Osteoblast (primary cell): ENCODE data around the gene SDHB. TPM values are rescaled to one million over a fixed set of nuclear protein-coding genes. Genes with fewer than 3 reads are reported as not detected.

ENCODE experiments used
- DNase-seq: peaks from one replicate; pipeline ENCODE4 v3.0.0; 2011; ENCODE audit warnings: low spot score, mixed read lengths; ENCODE audit not compliant: insufficient read length; ENCODE audit errors: missing footprints
- H2AFZ ChIP-seq: 2 replicates; pipeline ENCODE4 v1.6.0; 2011; ENCODE audit warnings: mild to moderate bottlenecking, low read length
- H3K27ac ChIP-seq: 2 replicates; pipeline ENCODE4 v1.5.1; 2011; ENCODE audit warnings: mild to moderate bottlenecking, low read depth, low read length, moderate library complexity
- H3K27me3 ChIP-seq: 2 replicates; pipeline ENCODE4 v1.6.0; 2012; ENCODE audit warnings: mild to moderate bottlenecking, control low read depth, inconsistent platforms, low read length, moderate library complexity; ENCODE audit not compliant: insufficient read depth
- H3K36me3 ChIP-seq: 2 replicates; pipeline ENCODE4 v1.5.1; 2011; ENCODE audit warnings: mild to moderate bottlenecking, low read length, control low read depth, moderate library complexity; ENCODE audit not compliant: insufficient read depth
- H3K4me1 ChIP-seq: 2 replicates; pipeline ENCODE4 v1.5.1; 2011; ENCODE audit warnings: mild to moderate bottlenecking, low read length, control low read depth, moderate library complexity; ENCODE audit not compliant: insufficient read depth
- H3K4me2 ChIP-seq: 2 replicates; pipeline ENCODE4 v1.6.0; 2011; ENCODE audit warnings: mild to moderate bottlenecking, low read length; ENCODE audit not compliant: insufficient read depth
- H3K4me3 ChIP-seq: fragments of 200-600 bp; sonication (generic); 3 replicates; pipeline ENCODE4 v1.5.1; 2012; ENCODE audit warnings: mild to moderate bottlenecking, low read length, inconsistent platforms; ENCODE audit not compliant: insufficient read depth
- H3K79me2 ChIP-seq: 2 replicates; pipeline ENCODE4 v1.6.0; 2012; ENCODE audit warnings: mild to moderate bottlenecking, low read length, control low read depth, inconsistent platforms; ENCODE audit not compliant: insufficient read depth
- H3K9me3 ChIP-seq: 2 replicates; pipeline ENCODE4 v1.5.1; 2011; ENCODE audit warnings: low read depth, low read length, control low read depth
- H4K20me1 ChIP-seq: 2 replicates; pipeline ENCODE4 v1.6.0; 2012; ENCODE audit warnings: mild to moderate bottlenecking, low read length, control low read depth; ENCODE audit not compliant: insufficient read depth
- total RNA-seq: library from RNA; depleted of rRNA; stranded (reverse); fragments of >200 nt; gene quantifications from 2 replicates; pipeline ENCODE4 v1.2.3, GENCODE V29; 2012
- TF ChIP-seq, protein P1 (sequence below): IDR thresholded peaks from 2 replicates; pipeline ENCODE4 v1.5.1; 2011; ENCODE audit warnings: mild to moderate bottlenecking, low read depth, low read length, moderate library complexity; ENCODE audit errors: extremely low read depth

Gene SDHB
- total RNA-seq, 1 donor = 87.6 TPM

DNA sequence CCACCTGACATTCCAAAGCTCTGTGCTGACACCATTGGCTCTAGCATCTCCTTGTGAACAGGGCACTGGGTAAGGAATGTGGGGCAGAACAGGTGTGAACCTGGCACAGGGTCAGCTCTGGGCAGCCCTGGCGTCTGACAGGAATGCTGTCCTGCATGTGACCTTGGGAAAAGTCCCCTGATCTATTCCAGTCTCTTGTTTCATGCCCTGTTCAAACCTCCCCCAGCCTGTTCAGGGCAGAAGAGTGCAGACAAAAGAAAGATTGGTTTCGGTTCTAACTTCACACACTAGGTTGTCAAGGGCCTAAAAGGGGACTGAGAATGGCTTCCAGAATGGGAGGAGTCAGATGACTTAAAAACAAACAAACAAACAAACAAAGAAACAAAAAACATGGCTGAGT lies 27.6 kb upstream of the SDHB start:
- H2AFZ ChIP-seq = no peak overlapping the region
- H3K4me2 ChIP-seq = no peak overlapping the region
- no peaks in the 10 kb centered on the region for H3K4me1 ChIP-seq
- TF ChIP-seq, protein P1, sequence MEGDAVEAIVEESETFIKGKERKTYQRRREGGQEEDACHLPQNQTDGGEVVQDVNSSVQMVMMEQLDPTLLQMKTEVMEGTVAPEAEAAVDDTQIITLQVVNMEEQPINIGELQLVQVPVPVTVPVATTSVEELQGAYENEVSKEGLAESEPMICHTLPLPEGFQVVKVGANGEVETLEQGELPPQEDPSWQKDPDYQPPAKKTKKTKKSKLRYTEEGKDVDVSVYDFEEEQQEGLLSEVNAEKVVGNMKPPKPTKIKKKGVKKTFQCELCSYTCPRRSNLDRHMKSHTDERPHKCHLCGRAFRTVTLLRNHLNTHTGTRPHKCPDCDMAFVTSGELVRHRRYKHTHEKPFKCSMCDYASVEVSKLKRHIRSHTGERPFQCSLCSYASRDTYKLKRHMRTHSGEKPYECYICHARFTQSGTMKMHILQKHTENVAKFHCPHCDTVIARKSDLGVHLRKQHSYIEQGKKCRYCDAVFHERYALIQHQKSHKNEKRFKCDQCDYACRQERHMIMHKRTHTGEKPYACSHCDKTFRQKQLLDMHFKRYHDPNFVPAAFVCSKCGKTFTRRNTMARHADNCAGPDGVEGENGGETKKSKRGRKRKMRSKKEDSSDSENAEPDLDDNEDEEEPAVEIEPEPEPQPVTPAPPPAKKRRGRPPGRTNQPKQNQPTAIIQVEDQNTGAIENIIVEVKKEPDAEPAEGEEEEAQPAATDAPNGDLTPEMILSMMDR = no peak
- no peaks in the 10 kb centered on the region for H3K79me2 ChIP-seq
- peak; percentile 61 for DNase-seq
- no peak overlapping the region for H3K4me3 ChIP-seq
- H3K36me3 ChIP-seq = no peaks in the 10 kb centered on the region
- no peaks in the 10 kb centered on the region for H3K9me3 ChIP-seq
- peaks cover 6% of the 10 kb centered on the region for H3K27me3 ChIP-seq
- H3K27ac ChIP-seq = no peak overlapping the region
- H4K20me1 ChIP-seq = no peaks in the 10 kb centered on the region

DNA sequence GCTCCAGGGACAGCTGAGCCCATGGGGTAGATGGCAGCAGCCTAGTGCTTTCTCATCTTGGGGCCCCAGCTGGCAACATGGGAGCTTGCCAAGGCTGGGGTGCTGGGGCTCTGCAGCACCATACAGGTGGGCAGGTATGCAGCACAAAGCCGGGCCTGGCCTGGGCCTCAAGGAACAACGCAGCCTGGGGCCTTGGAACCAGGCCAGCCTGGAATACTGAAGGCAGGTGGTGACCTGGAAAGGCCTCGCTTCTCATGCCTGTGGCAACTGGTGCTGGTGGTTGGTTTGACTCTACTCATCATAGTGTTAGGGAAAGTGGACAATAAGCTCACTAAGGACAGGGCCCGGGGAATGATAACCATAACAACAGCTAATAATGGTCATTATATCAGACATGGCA lies 27.0 kb upstream of the SDHB start:
- TF ChIP-seq, protein P1 = no peak
- no peak overlapping the region for H3K4me2 ChIP-seq
- H3K79me2 ChIP-seq = no peaks in the 10 kb centered on the region
- no peaks in the 10 kb centered on the region for H3K9me3 ChIP-seq
- peaks cover 6% of the 10 kb centered on the region for H3K27me3 ChIP-seq
- no peak overlapping the region for H3K4me3 ChIP-seq
- no peaks in the 10 kb centered on the region for H3K4me1 ChIP-seq
- no peaks in the 10 kb centered on the region for H3K36me3 ChIP-seq
- DNase-seq = no peak
- no peak overlapping the region for H3K27ac ChIP-seq
- H2AFZ ChIP-seq = no peak overlapping the region
- H4K20me1 ChIP-seq = no peaks in the 10 kb centered on the region

DNA sequence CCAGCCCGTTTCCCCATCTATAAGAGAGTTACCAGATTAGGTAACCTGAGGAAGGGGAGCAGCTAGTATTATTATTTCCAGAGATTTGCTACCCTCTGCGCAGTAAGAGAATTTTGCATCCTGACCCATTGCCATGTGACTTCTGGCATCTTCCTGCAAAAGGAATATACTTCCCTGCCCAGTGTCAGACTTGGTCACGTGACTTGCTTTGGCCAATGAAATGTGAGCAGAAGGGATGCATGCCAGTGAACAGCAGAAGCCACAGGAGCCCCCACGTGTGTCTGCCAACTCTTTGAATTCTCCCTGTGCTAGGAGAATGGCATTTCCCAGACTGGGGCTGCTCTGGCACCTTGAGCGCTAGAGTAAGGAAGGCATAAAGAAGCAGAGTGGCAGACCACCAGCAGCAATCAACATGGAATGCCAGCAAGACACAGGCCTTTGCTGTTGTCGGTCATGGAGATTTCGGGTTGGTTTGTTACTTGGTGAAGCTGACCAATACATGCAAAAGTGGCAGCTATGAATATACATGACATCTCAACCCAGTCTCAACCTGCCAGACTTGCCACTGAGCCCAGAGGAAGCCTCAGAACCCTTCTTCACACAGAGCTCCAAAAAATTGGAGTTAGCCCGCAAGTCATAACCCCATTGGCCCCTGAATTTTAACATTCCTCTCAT lies 26.4 kb upstream of the SDHB start:
- H2AFZ ChIP-seq = no peak overlapping the region
- no peak overlapping the region for H3K27ac ChIP-seq
- H3K36me3 ChIP-seq = no peaks in the 10 kb centered on the region
- H3K79me2 ChIP-seq = no peaks in the 10 kb centered on the region
- H3K9me3 ChIP-seq = no peaks in the 10 kb centered on the region
- no peak overlapping the region for H3K4me3 ChIP-seq
- peaks cover 6% of the 10 kb centered on the region for H3K27me3 ChIP-seq
- DNase-seq = peak; percentile 23
- H3K4me2 ChIP-seq = no peak overlapping the region
- H3K4me1 ChIP-seq = no peaks in the 10 kb centered on the region
- TF ChIP-seq, protein P1 = no peak
- H4K20me1 ChIP-seq = no peaks in the 10 kb centered on the region

DNA sequence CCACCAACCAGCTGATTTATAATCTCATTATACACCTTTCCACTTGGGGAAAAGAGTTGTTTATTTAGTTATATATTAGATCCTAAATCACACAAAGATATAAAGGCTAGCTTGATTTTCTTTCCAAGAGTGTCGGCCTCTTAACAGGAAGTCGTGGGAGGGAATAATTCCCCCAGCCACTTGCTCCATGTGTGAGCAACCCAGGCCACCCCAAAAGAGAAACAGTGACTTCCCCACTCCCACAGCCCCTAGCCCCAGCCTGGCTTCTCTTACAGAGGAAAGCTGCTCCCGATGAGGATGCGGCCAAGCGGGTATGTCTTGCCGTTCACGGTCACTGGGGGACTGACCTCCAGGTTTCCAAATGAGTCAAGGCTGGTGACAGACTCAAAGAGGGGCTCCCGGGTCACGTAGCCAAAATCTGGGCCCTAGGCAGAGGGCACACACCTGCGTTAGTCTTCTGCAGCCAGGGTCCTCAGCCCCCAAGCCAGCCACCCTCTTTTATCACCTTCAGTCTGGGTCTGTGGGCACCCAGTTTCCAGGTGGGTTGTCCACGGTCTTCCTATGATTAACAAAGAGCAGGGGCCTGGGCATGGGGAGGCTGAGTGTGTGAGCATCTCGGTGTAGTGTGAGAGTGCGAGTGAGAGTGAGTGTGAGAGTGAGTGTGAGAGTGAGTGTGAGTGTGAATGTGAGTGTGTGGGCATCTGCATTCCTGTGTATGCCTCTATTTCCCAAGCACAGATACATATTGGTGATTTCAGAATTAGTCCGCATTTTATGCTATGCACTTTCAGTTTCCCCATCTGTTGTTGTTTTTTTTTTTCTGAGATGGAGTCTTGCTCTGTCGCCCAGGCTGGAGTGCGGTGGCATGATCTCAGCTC lies 25.4 kb upstream of the SDHB start:
- Histone ChIP-seq H3K4me3 (no peak overlapping the region), H3K9me3 (no peaks in the 10 kb centered on the region), H3K4me2 (no peak overlapping the region), H3K27ac (no peak overlapping the region), H3K4me1 (no peaks in the 10 kb centered on the region), H4K20me1 (no peaks in the 10 kb centered on the region), H2AFZ (no peak overlapping the region), H3K36me3 (no peaks in the 10 kb centered on the region), H3K27me3 (peaks cover under 1% of the 10 kb centered on the region), H3K79me2 (no peaks in the 10 kb centered on the region)
- peak; percentile 34 for DNase-seq
- TF ChIP-seq, protein P1 = no peak
